H1 (cell line): ENCODE measurements around the gene TLR4. TPM values are rescaled to one million over a fixed set of nuclear protein-coding genes. Genes with fewer than 3 reads are reported as not detected.

Experiments used
- CTCF ChIA-PET: fragments of 300-600 bp; sonication (Branson Sonifier 250); formaldehyde crosslinking; loops from one replicate; lab custom pipeline; 2021; ENCODE audit not compliant: partially characterized antibody; lab: Charles Lee
- POLR2A ChIA-PET: fragments of 300-600 bp; sonication (Branson Sonifier 250); formaldehyde crosslinking; loops from one replicate; lab custom pipeline; 2021; ENCODE audit warnings: inconsistent platforms; ENCODE audit not compliant: partially characterized antibody; lab: Charles Lee
- DNase-seq, 2 experiments: peaks; one replicate each; pipeline versions ENCODE4 v3.0.0 to v3.0.0-alpha.2; 2010 to 2022; ENCODE audit warnings: low spot score in 2 of 2, low read depth in 1 of 2, mixed read lengths in 1 of 2
- FAIRE-seq: peaks from 2 replicates; lab custom pipeline; 2011; peaks lifted over from hg19 to GRCh38; lab: Jason Lieb, UNC
- H2AFZ ChIP-seq: 2 replicates; pipeline ENCODE4 v1.8.1; 2012; ENCODE audit warnings: low read length, inconsistent platforms
- H2AK5ac ChIP-seq: 2 replicates; pipeline ENCODE4 v1.6.1; 2013; ENCODE audit warnings: low read depth, low read length
- H2BK120ac ChIP-seq: replicated peaks from 2 replicates; pipeline ENCODE3; 2013; ENCODE audit warnings: low read depth, low read length, inconsistent platforms
- H2BK12ac ChIP-seq: 2 replicates; pipeline ENCODE4 v1.6.1; 2013; ENCODE audit warnings: low read depth, low read length
- H2BK15ac ChIP-seq: 2 replicates; pipeline ENCODE4 v1.6.1; 2013; ENCODE audit warnings: low read length
- H2BK20ac ChIP-seq: 2 replicates; pipeline ENCODE4 v1.6.1; 2013; ENCODE audit warnings: low read length
- H2BK5ac ChIP-seq: 2 replicates; pipeline ENCODE4 v1.6.1; 2013; ENCODE audit warnings: low read depth, low read length
- H3K14ac ChIP-seq: 2 replicates; pipeline ENCODE4 v1.6.1; 2013; ENCODE audit warnings: inconsistent platforms; ENCODE audit not compliant: insufficient read length
- H3K18ac ChIP-seq: 2 replicates; pipeline ENCODE4 v1.6.1; 2013; ENCODE audit warnings: low read length; ENCODE audit errors: extremely low read depth
- H3K23ac ChIP-seq: 2 replicates; pipeline ENCODE4 v1.6.1; 2013; ENCODE audit warnings: inconsistent platforms; ENCODE audit not compliant: insufficient read length
- H3K23me2 ChIP-seq: 2 replicates; pipeline ENCODE4 v1.6.1; 2013; ENCODE audit warnings: low read depth, low read length
- H3K27ac ChIP-seq: 2 replicates; pipeline ENCODE4 v1.6.1; 2011; ENCODE audit warnings: low read depth, low read length, inconsistent platforms
- H3K27me3 ChIP-seq, 4 experiments: replicated peaks in 1 of 4; 1 replicate in 1 of 4; 2 replicates in 3 of 4; pipeline versions ENCODE4 v1.6.1 to v1.8.1; 2011 to 2013; ENCODE audit warnings: low read length in 3 of 4, mild to moderate bottlenecking in 3 of 4, inconsistent platforms in 2 of 4, mixed read lengths in 2 of 4, moderate library complexity in 1 of 4; ENCODE audit not compliant: control insufficient read depth in 3 of 4, insufficient read depth in 3 of 4; ENCODE audit errors: extremely low read depth in 1 of 4
- H3K36me3 ChIP-seq, 4 experiments: 2 replicates each; pipeline versions ENCODE4 v1.6.1 to v1.8.1; 2011 to 2013; ENCODE audit warnings: mild to moderate bottlenecking in 4 of 4, low read length in 3 of 4, moderate library complexity in 2 of 4, control low read depth in 1 of 4, inconsistent platforms in 1 of 4; ENCODE audit not compliant: insufficient read depth in 4 of 4, control insufficient read depth in 2 of 4
- H3K4ac ChIP-seq: replicated peaks from 2 replicates; pipeline ENCODE3; 2013; ENCODE audit warnings: low read length, low read depth, mixed read lengths, inconsistent platforms; ENCODE audit not compliant: insufficient read length
- H3K4me1 ChIP-seq, 4 experiments: replicated peaks in 1 of 4; 1 replicate in 1 of 4; 2 replicates in 3 of 4; pipeline versions ENCODE4 v1.6.1 to v1.8.1; 2011 to 2013; ENCODE audit warnings: low read length in 3 of 4, inconsistent platforms in 2 of 4, mixed read lengths in 1 of 4; ENCODE audit not compliant: insufficient read depth in 4 of 4, control insufficient read depth in 3 of 4
- H3K4me2 ChIP-seq, 2 experiments: 2 replicates each; pipeline versions ENCODE4 v1.6.1 to v1.8.1; 2011 to 2013; ENCODE audit warnings: low read depth in 2 of 2, low read length in 2 of 2, control low read depth in 1 of 2, inconsistent platforms in 1 of 2, mild to moderate bottlenecking in 1 of 2; ENCODE audit not compliant: insufficient read depth in 1 of 2
- H3K4me3 ChIP-seq, 4 experiments: fragments of 200-600, 300-600 bp in 1 of 4; sonication (generic), shearing (Covaris generic), sonication (Bioruptor Twin) in 1 of 4; 2 replicates each; pipeline versions ENCODE4 v1.5.1 to v1.8.1; 2011 to 2016; ENCODE audit warnings: low read length in 4 of 4, low read depth in 3 of 4, control low read depth in 2 of 4, inconsistent platforms in 2 of 4, mild to moderate bottlenecking in 2 of 4, mixed read lengths in 1 of 4, moderate library complexity in 1 of 4; ENCODE audit not compliant: insufficient read depth in 2 of 4; ENCODE audit errors: extremely low read depth in 1 of 4
- H3K56ac ChIP-seq: replicated peaks from 2 replicates; pipeline ENCODE3; 2013; ENCODE audit warnings: low read depth, mild to moderate bottlenecking, mixed read lengths, low read length, inconsistent platforms; ENCODE audit not compliant: insufficient read length
- H3K79me1 ChIP-seq: 2 replicates; pipeline ENCODE4 v1.6.1; 2013; ENCODE audit warnings: low read depth, low read length, control low read depth
- H3K79me2 ChIP-seq, 2 experiments: 2 replicates each; pipeline versions ENCODE4 v1.6.1 to v1.8.1; 2012 to 2013; ENCODE audit warnings: low read length in 2 of 2, mild to moderate bottlenecking in 2 of 2, inconsistent platforms in 1 of 2; ENCODE audit not compliant: insufficient read depth in 2 of 2, control insufficient read depth in 1 of 2
- H3K9ac ChIP-seq, 4 experiments: replicated peaks in 1 of 4; 1 replicate in 1 of 4; 2 replicates in 3 of 4; pipeline versions ENCODE4 v1.6.1 to v1.8.1; 2011 to 2013; ENCODE audit warnings: low read depth in 3 of 4, low read length in 3 of 4, control low read depth in 2 of 4, mild to moderate bottlenecking in 2 of 4, moderate library complexity in 2 of 4, inconsistent platforms in 1 of 4; ENCODE audit errors: extremely low read depth in 1 of 4
- H3K9me3 ChIP-seq, 2 experiments: 2 replicates each; pipeline versions ENCODE4 v1.6.1 to v1.8.1; 2012 to 2013; ENCODE audit warnings: mild to moderate bottlenecking in 2 of 2, moderate library complexity in 2 of 2, control low read depth in 1 of 2, inconsistent platforms in 1 of 2, low read depth in 1 of 2, low read length in 1 of 2, mixed read lengths in 1 of 2; ENCODE audit not compliant: insufficient read depth in 2 of 2
- H4K20me1 ChIP-seq, 2 experiments: replicated peaks in 1 of 2; 2 replicates each; pipeline versions ENCODE3 to v1.8.1; 2011 to 2013; ENCODE audit warnings: inconsistent platforms in 2 of 2, low read length in 2 of 2, mild to moderate bottlenecking in 1 of 2; ENCODE audit not compliant: insufficient read depth in 2 of 2, control insufficient read depth in 1 of 2
- H4K5ac ChIP-seq: 2 replicates; pipeline ENCODE4 v1.6.1; 2013; ENCODE audit warnings: low read length, low read depth, mixed read lengths, inconsistent platforms; ENCODE audit not compliant: insufficient read length
- H4K8ac ChIP-seq: 2 replicates; pipeline ENCODE4 v1.8.0; 2013; ENCODE audit warnings: mild to moderate bottlenecking, moderate library complexity, low read length, inconsistent platforms; ENCODE audit not compliant: insufficient read depth; ENCODE audit errors: extremely low read depth
- H4K91ac ChIP-seq: replicated peaks from 2 replicates; pipeline ENCODE3; 2013; ENCODE audit warnings: low read length, mixed read lengths, inconsistent platforms; ENCODE audit not compliant: insufficient read length
- ASH2L ChIP-seq: fragments of 200-600, 300-600 bp; sonication (generic); IDR thresholded peaks from one replicate; pipeline ENCODE4 v1.7.1; 2017; ENCODE audit warnings: low read length
- BCL11A ChIP-seq, 2 experiments: IDR thresholded peaks; one replicate each; pipeline ENCODE4 v1.6.1; 2011; ENCODE audit warnings: low read depth in 2 of 2, low read length in 2 of 2, mild to moderate bottlenecking in 2 of 2
- GABPA ChIP-seq: IDR thresholded peaks from 2 replicates; pipeline ENCODE4 v1.6.1; 2011; ENCODE audit warnings: mild to moderate bottlenecking, low read length, moderate library complexity, borderline replicate concordance; ENCODE audit not compliant: insufficient read depth
- POLR2AphosphoS5 ChIP-seq: IDR thresholded peaks from 2 replicates; pipeline ENCODE4 v1.6.1; 2011; ENCODE audit warnings: low read depth, low read length
- SIN3A ChIP-seq, 2 experiments: IDR thresholded peaks in 1 of 2; conservative IDR thresholded peaks in 1 of 2; 2 replicates each; pipeline ENCODE4 v1.6.1; 2011 to 2012; ENCODE audit warnings: low read length in 2 of 2, improper control_type of control experiment in 1 of 2, low read depth in 1 of 2, mild to moderate bottlenecking in 1 of 2
- SP2 ChIP-seq: IDR thresholded peaks from 2 replicates; pipeline ENCODE4 v1.6.1; 2012; ENCODE audit warnings: mild to moderate bottlenecking, low read length, inconsistent platforms
- TAF1 ChIP-seq: IDR thresholded peaks from 2 replicates; pipeline ENCODE4 v1.6.1; 2011; ENCODE audit warnings: mild to moderate bottlenecking, low read depth, low read length
- WGBS, 2 experiments: shearing (Covaris generic) in 1 of 2; methylation state at CpG; one replicate each; pipeline versions ENCODE4 v1.1.6 to v1.1.7; 2013 to 2015; ENCODE audit warnings: low lambda C conversion rate in 2 of 2, mixed read lengths in 2 of 2, inconsistent platforms in 1 of 2, low coverage in 1 of 2, missing lambda C conversion rate in 1 of 2; ENCODE audit not compliant: insufficient replicate concordance in 2 of 2, insufficient coverage in 1 of 2, insufficient read length in 1 of 2; ENCODE audit errors: extremely low coverage in 1 of 2, missing lambda C conversion rate in 1 of 2; 5-methylcytosine and 5-hydroxymethylcytosine counted together
- polyA plus RNA-seq, 7 experiments: library from polyadenylated mRNA; depleted of rRNA in 3 of 7; stranded (reverse) in 5 of 7; unstranded in 2 of 7; fragments of >200 nt in 5 of 7; fragments of 200-250 nt in 2 of 7; gene quantifications; 1 replicate in 5 of 7; 2 replicates in 1 of 7; 4 replicates in 1 of 7; pipeline versions ENCODE4 v1.2.1 to v1.2.3, GENCODE V29; 2011 to 2013; ENCODE audit warnings: missing spikeins in 2 of 7, mixed read lengths in 2 of 7
- total RNA-seq: library from RNA; stranded (reverse); fragmentation: NEBNext Ultra II Directional; extraction: Animal tissue kit (Norgen Biotek cat#: 25700); gene quantifications from 2 replicates; pipeline ENCODE4 v1.2.1, GENCODE V29; 2021

Gene TLR4
- total and polyA plus RNA-seq, 2 of the 8 experiments (the other 6 are each of a cell fraction or from before 2014, with no cell fraction given) = 0.02 to 0.17 TPM

- peak overlapping the region; percentile 92 for H2AFZ ChIP-seq
- WGBS, 2 experiments = 67% methylated on average over 1 of the region's 2 CpGs; no CpG with 5 or more reads in 1 of the 2 experiments
- H3K79me1 ChIP-seq = no peaks in the 10 kb centered on the region
- H4K5ac ChIP-seq = no peak overlapping the region
- H2AK5ac ChIP-seq = no peak overlapping the region
- no peaks in the 10 kb centered on the region for H3K36me3 ChIP-seq
- no peak overlapping the region for H3K9ac ChIP-seq
- H2BK12ac ChIP-seq = no peak overlapping the region
- no peak overlapping the region for H3K56ac ChIP-seq
- CTCF ChIA-PET = interaction anchor here (0.6 to 1.6 kb wide), 2 partner anchors 9 to 219 kb away, joined by 3 to 4 read pairs; no protein-coding TSS in a partner anchor
- no peak overlapping the region for H3K4me2 ChIP-seq
- H4K91ac ChIP-seq = no peak overlapping the region
- H3K23ac ChIP-seq = no peak overlapping the region
- H2BK15ac ChIP-seq = no peak overlapping the region
- H3K18ac ChIP-seq = no peak overlapping the region
- FAIRE-seq = no peak
- no peaks in the 10 kb centered on the region for H3K23me2 ChIP-seq
- H3K4me3 ChIP-seq = no peak overlapping the region
- no peaks in the 10 kb centered on the region for H3K79me2 ChIP-seq
- no peak overlapping the region for H2BK20ac ChIP-seq
- no peak overlapping the region for H2BK5ac ChIP-seq
- POLR2A ChIA-PET = no interaction called here
- no peak overlapping the region for H3K27ac ChIP-seq
- no peak overlapping the region for H3K4ac ChIP-seq
- no peaks in the 10 kb centered on the region; a peak in 2 of 7 replicates for H3K4me1 ChIP-seq
- H4K20me1 ChIP-seq = no peaks in the 10 kb centered on the region
- TF ChIP-seq POLR2AphosphoS5 (no peak), SIN3A (conservative IDR thresholded peaks at IDR 0.05 in 1 of 2, IDR thresholded peaks at IDR 0.05 in 1 of 2; ENCODE audit: low read depth in 1 of 2, low read length in 2 of 2) (no peak), BCL11A (IDR thresholded peaks at IDR 0.05; ENCODE audit: low read depth in 2 of 2, low read length in 2 of 2) (no peak), SP2 (no peak), ASH2L (no peak), TAF1 (no peak), GABPA (no peak)
- TF ChIP-seq, all 59 proteins: peak for 0
- H3K27me3 ChIP-seq = no peaks in the 10 kb centered on the region
- DNase-seq = no peak
- no peak overlapping the region for H4K8ac ChIP-seq
- no peak overlapping the region for H3K14ac ChIP-seq
- H3K9me3 ChIP-seq = no peaks in the 10 kb centered on the region
- H2BK120ac ChIP-seq = no peak overlapping the region
These were observed 46.2 kb downstream of the TLR4 start for GRCh38 chr9:117750401-117750800.
